ENCODE data around the gene TMEM132A. TPM values are rescaled to one million over a fixed set of nuclear protein-coding genes. Genes with fewer than 3 reads are reported as not detected.

Gene TMEM132A
- total and polyA plus RNA-seq, 4 experiments from 2014 or later: 0.78 to 0.93 TPM; not detected in 2

- no peak overlapping the region for H3K4me3 ChIP-seq (ENCODE audit: low read length in 2 of 2)
- DNase-seq: no peak
- no peak overlapping the region for H3K27ac ChIP-seq (ENCODE audit: low read depth, low read length)
- ChIA-PET CTCF (ENCODE audit: partially characterized antibody) (interaction anchor here (1.6 kb wide), 1 partner anchor 11 kb away, joined by 3 read pairs; no protein-coding TSS in a partner anchor), POLR2A (ENCODE audit: partially characterized antibody) (no interaction called here)
- H3K4me1 ChIP-seq (ENCODE audit: insufficient read depth, low read length): peaks cover 20% of the 10 kb centered on the region
- peaks cover 5 to 23% (median 13%) of the 10 kb centered on the region in 4 donors for H3K4me1 Mint-ChIP-seq
- H3K27me3 Mint-ChIP-seq: peaks cover 6 to 13% of the 10 kb centered on the region in 2 donors
- peaks cover 11% of the 10 kb centered on the region for H3K27me3 ChIP-seq (ENCODE audit: insufficient read depth, low read length)
- peaks cover 16% of the 10 kb centered on the region for H3K36me3 ChIP-seq (ENCODE audit: insufficient read depth, low read length)
- H3K9me3 ChIP-seq (ENCODE audit: control insufficient read depth in 1 of 2, low read length in 2 of 2): no peaks in the 10 kb centered on the region
- peak overlapping the region in 1 of 8 donors; percentile 5 for H3K4me3 Mint-ChIP-seq
- intact Hi-C loops (cut with micrococcal nuclease): no loop called here
- no peaks in the 10 kb centered on the region for H3K9me3 Mint-ChIP-seq
- peaks cover 14 to 20% of the 10 kb centered on the region in 2 donors for H3K36me3 Mint-ChIP-seq
- no peak overlapping the region for H3K27ac Mint-ChIP-seq
These were observed 2.2 kb downstream of the TMEM132A start for GRCh38 chr11:60926500-60926899.

DNA sequence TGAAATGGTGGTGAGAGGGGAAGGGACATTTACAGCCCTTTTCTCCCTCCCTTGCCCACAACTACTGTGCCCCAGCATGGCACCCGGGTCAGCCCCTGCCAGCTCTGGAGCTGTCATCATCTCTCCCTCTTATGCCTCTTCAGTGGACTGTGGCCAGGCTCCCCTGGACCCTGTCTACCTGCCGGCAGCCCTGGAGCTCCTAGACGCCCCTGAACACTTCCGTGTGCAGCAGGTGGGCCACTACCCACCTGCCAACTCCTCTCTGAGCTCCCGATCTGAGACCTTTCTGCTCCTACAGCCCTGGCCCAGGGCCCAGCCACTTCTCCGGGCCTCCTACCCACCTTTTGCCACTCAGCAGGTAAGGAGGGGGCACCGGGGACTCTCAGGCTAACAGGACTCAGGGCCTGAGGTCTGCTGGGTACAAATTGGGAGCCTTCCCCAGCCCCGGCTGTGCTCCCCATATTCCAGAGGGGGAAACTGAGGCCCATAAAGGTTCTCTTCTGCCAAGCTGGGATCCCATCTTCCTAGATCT is 2.9 kb downstream of the TMEM132A start:
- H3K36me3 Mint-ChIP-seq: peaks cover 9 to 13% of the 10 kb centered on the region in 2 donors
- CTCF ChIA-PET (ENCODE audit: partially characterized antibody): no interaction called here
- intact Hi-C loops (cut with micrococcal nuclease): no loop called here
- no peak for DNase-seq
- H3K9me3 Mint-ChIP-seq: no peaks in the 10 kb centered on the region
- POLR2A ChIA-PET (ENCODE audit: partially characterized antibody): no interaction called here
- peak overlapping the region in 1 of 8 donors; percentile 15 for H3K4me3 Mint-ChIP-seq
- peaks cover 5 to 23% (median 13%) of the 10 kb centered on the region in 4 donors for H3K4me1 Mint-ChIP-seq
- Histone ChIP-seq H3K4me3 (ENCODE audit: low read length in 2 of 2) (no peak overlapping the region), H3K27ac (ENCODE audit: low read depth, low read length) (no peak overlapping the region), H3K4me1 (ENCODE audit: insufficient read depth, low read length) (peaks cover 20% of the 10 kb centered on the region), H3K36me3 (ENCODE audit: insufficient read depth, low read length) (peaks cover 10% of the 10 kb centered on the region), H3K27me3 (ENCODE audit: insufficient read depth, low read length) (peaks cover 11% of the 10 kb centered on the region), H3K9me3 (ENCODE audit: control insufficient read depth in 1 of 2, low read length in 2 of 2) (no peaks in the 10 kb centered on the region)
- H3K27me3 Mint-ChIP-seq: peaks cover 7 to 13% of the 10 kb centered on the region in 2 donors
- H3K27ac Mint-ChIP-seq: no peak overlapping the region

DNA sequence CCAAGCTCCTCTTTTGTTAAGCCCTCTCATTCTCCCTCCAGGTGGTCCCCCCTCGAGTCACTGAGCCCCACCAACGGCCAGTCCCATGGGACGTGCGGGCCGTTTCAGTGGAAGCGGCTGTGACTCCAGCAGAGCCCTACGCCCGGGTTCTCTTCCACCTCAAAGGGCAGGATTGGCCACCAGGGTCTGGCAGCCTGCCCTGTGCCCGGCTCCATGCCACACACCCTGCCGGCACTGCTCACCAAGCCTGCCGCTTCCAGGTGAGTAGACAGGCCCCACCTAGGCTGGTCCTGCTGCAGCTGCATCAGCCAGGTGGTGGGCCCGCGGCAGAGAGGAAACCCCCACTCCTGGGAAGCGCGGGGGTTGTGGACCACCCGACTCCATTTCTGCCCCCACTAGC is 3.3 kb downstream of the TMEM132A start:
- ChIA-PET CTCF (ENCODE audit: partially characterized antibody) (no interaction called here), POLR2A (ENCODE audit: partially characterized antibody) (no interaction called here)
- Mint-ChIP-seq H3K27me3 (peaks cover 7 to 9% of the 10 kb centered on the region in 2 donors), H3K27ac (no peak overlapping the region), H3K4me3 (no peak overlapping the region), H3K36me3 (peaks cover 5 to 9% of the 10 kb centered on the region in 2 donors), H3K4me1 (peaks cover 3 to 23% (median 10%) of the 10 kb centered on the region in 4 donors), H3K9me3 (no peaks in the 10 kb centered on the region)
- Histone ChIP-seq H3K4me3 (ENCODE audit: low read length in 2 of 2) (no peak overlapping the region), H3K36me3 (ENCODE audit: insufficient read depth, low read length) (peaks cover 5% of the 10 kb centered on the region), H3K27me3 (ENCODE audit: insufficient read depth, low read length) (peaks cover 11% of the 10 kb centered on the region), H3K27ac (ENCODE audit: low read depth, low read length) (no peak overlapping the region), H3K4me1 (ENCODE audit: insufficient read depth, low read length) (peaks cover 20% of the 10 kb centered on the region), H3K9me3 (ENCODE audit: control insufficient read depth in 1 of 2, low read length in 2 of 2) (no peaks in the 10 kb centered on the region)
- intact Hi-C loops (cut with micrococcal nuclease): no loop called here
- no peak for DNase-seq

GRCh38 chr11:60928563-60929001 is 4.3 kb downstream of the TMEM132A start:
- ChIA-PET POLR2A (ENCODE audit: partially characterized antibody) (interaction anchor here (0.6 kb wide), 1 partner anchor 19 kb away, joined by 3 read pairs; no protein-coding TSS in a partner anchor), CTCF (ENCODE audit: partially characterized antibody) (no interaction called here)
- Histone ChIP-seq H3K4me1 (ENCODE audit: insufficient read depth, low read length) (peaks cover 17% of the 10 kb centered on the region), H3K4me3 (ENCODE audit: low read length in 2 of 2) (no peak overlapping the region), H3K27me3 (ENCODE audit: insufficient read depth, low read length) (peaks cover 11% of the 10 kb centered on the region), H3K27ac (ENCODE audit: low read depth, low read length) (no peak overlapping the region), H3K36me3 (ENCODE audit: insufficient read depth, low read length) (no peaks in the 10 kb centered on the region), H3K9me3 (ENCODE audit: control insufficient read depth in 1 of 2, low read length in 2 of 2) (no peaks in the 10 kb centered on the region)
- H3K9me3 Mint-ChIP-seq: no peaks in the 10 kb centered on the region
- H3K4me1 Mint-ChIP-seq: peaks cover 3 to 18% (median 8%) of the 10 kb centered on the region in 4 donors
- no peak for DNase-seq
- H3K4me3 Mint-ChIP-seq: no peak overlapping the region
- peaks cover 7% of the 10 kb centered on the region in 2 donors for H3K27me3 Mint-ChIP-seq
- intact Hi-C loops (cut with micrococcal nuclease): no loop called here
- H3K36me3 Mint-ChIP-seq: no peaks in the 10 kb centered on the region
- no peak overlapping the region for H3K27ac Mint-ChIP-seq

- no peak overlapping the region for H3K27ac ChIP-seq (ENCODE audit: low read depth, low read length)
- H3K9me3 ChIP-seq (ENCODE audit: control insufficient read depth in 1 of 2, low read length in 2 of 2): no peaks in the 10 kb centered on the region
- DNase-seq: no peak
- H3K4me1 Mint-ChIP-seq: peaks cover 0 to 12% (median 4%) of the 10 kb centered on the region in 4 donors
- intact Hi-C loops (cut with micrococcal nuclease): no loop called here
- H3K4me1 ChIP-seq (ENCODE audit: insufficient read depth, low read length): peaks cover 9% of the 10 kb centered on the region
- CTCF ChIA-PET (ENCODE audit: partially characterized antibody): no interaction called here
- no peak overlapping the region for H3K4me3 Mint-ChIP-seq
- H3K27ac Mint-ChIP-seq: no peak overlapping the region
- H3K36me3 ChIP-seq (ENCODE audit: insufficient read depth, low read length): no peaks in the 10 kb centered on the region
- no peak overlapping the region for H3K4me3 ChIP-seq (ENCODE audit: low read length in 2 of 2)
- no peaks in the 10 kb centered on the region for H3K9me3 Mint-ChIP-seq
- POLR2A ChIA-PET (ENCODE audit: partially characterized antibody): interaction anchor here (0.5 to 1.0 kb wide), 2 partner anchors 8 to 11 kb away, joined by 3 read pairs; no protein-coding TSS in a partner anchor
- peaks cover 7 to 11% of the 10 kb centered on the region in 2 donors for H3K27me3 Mint-ChIP-seq
- H3K27me3 ChIP-seq (ENCODE audit: insufficient read depth, low read length): peaks cover 5% of the 10 kb centered on the region
- no peaks in the 10 kb centered on the region for H3K36me3 Mint-ChIP-seq
These were observed 5.5 kb downstream of the TMEM132A start for GRCh38 chr11:60929764-60930163.

- POLR2A ChIA-PET (ENCODE audit: partially characterized antibody): interaction anchor here (1.0 kb wide), 1 partner anchor 10 kb away, joined by 3 read pairs; no protein-coding TSS in a partner anchor
These were observed 6.1 kb downstream of the TMEM132A start for GRCh38 chr11:60930394-60930793.

DNA sequence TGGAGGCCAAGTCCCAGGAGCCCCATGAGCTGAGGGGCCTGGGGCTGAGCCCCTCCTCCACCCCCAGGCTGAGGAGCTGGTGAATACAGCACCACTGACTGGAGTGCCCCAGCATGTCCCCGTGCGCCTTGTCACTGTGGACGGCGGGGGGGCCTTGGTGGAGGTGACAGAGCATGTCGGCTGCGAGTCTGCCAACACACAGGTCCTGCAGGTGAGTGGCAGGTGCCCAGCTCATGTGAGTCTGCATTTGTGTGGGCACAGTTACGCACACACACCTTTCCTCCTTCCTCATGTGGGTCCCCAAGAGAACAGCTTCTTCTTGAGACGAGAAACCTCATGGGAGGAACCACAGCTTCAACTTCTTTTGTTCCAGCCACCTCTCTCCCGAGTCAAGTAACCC is 7.7 kb downstream of the TMEM132A start:
- no peaks in the 10 kb centered on the region for H3K4me1 Mint-ChIP-seq
- intact Hi-C loops (cut with micrococcal nuclease): no loop called here
- Histone ChIP-seq H3K4me1 (ENCODE audit: insufficient read depth, low read length) (no peaks in the 10 kb centered on the region), H3K27ac (ENCODE audit: low read depth, low read length) (no peak overlapping the region), H3K27me3 (ENCODE audit: insufficient read depth, low read length) (no peaks in the 10 kb centered on the region), H3K36me3 (ENCODE audit: insufficient read depth, low read length) (no peaks in the 10 kb centered on the region), H3K9me3 (ENCODE audit: control insufficient read depth in 1 of 2, low read length in 2 of 2) (no peaks in the 10 kb centered on the region), H3K4me3 (ENCODE audit: low read length in 2 of 2) (no peak overlapping the region)
- no peaks in the 10 kb centered on the region for H3K36me3 Mint-ChIP-seq
- ChIA-PET CTCF (ENCODE audit: partially characterized antibody) (interaction anchor here (1.0 to 1.3 kb wide), 3 partner anchors 10 to 21 kb away, joined by 3 to 4 read pairs (median 3); no protein-coding TSS in a partner anchor), POLR2A (ENCODE audit: partially characterized antibody) (no interaction called here)
- no peaks in the 10 kb centered on the region for H3K9me3 Mint-ChIP-seq
- H3K27ac Mint-ChIP-seq: no peak overlapping the region
- DNase-seq: no peak
- H3K27me3 Mint-ChIP-seq: peaks cover 4 to 10% of the 10 kb centered on the region in 2 donors
- H3K4me3 Mint-ChIP-seq: no peak overlapping the region

More at GRCh38 chr11:60930394-60930793, 6.1 kb downstream of the TMEM132A start:
- Mint-ChIP-seq H3K36me3 (no peaks in the 10 kb centered on the region), H3K4me3 (no peak overlapping the region), H3K27ac (no peak overlapping the region), H3K27me3 (peaks cover 4 to 9% of the 10 kb centered on the region in 2 donors), H3K4me1 (peaks cover 0 to 7% (median 0%) of the 10 kb centered on the region in 4 donors), H3K9me3 (no peaks in the 10 kb centered on the region)
- intact Hi-C loops (cut with micrococcal nuclease): no loop called here
- H3K4me1 ChIP-seq (ENCODE audit: insufficient read depth, low read length): peaks cover 3% of the 10 kb centered on the region
- DNase-seq: no peak
- no peaks in the 10 kb centered on the region for H3K9me3 ChIP-seq (ENCODE audit: control insufficient read depth in 1 of 2, low read length in 2 of 2)
- H3K27ac ChIP-seq (ENCODE audit: low read depth, low read length): no peak overlapping the region
- H3K4me3 ChIP-seq (ENCODE audit: low read length in 2 of 2): no peak overlapping the region
- H3K36me3 ChIP-seq (ENCODE audit: insufficient read depth, low read length): no peaks in the 10 kb centered on the region
- no peaks in the 10 kb centered on the region for H3K27me3 ChIP-seq (ENCODE audit: insufficient read depth, low read length)
- CTCF ChIA-PET (ENCODE audit: partially characterized antibody): interaction anchor here (0.9 kb wide), 1 partner anchor 9 kb away, joined by 3 read pairs; no protein-coding TSS in a partner anchor
